Ovary (tissue), 9 donors: ENCODE measurements around the gene RGS6. TPM values are rescaled to one million over a fixed set of nuclear protein-coding genes. Genes with fewer than 3 reads are reported as not detected.

Experiments
- DNase-seq, 5 donors: peaks; one replicate each; pipeline ENCODE4 v3.0.0-alpha.2; 2019 to 2020
- H3K27ac ChIP-seq, 2 donors: fragments of 200-600 bp; one replicate each; pipeline versions ENCODE4 v1.5.1 to v1.8.0; 2019 to 2022
- H3K27me3 ChIP-seq: fragments of 200-600 bp; one replicate; pipeline ENCODE4 v1.8.0; 2022
- H3K36me3 ChIP-seq: fragments of 200-600 bp; sonication (generic); one replicate; pipeline ENCODE4 v1.5.1; 2019
- H3K4me1 ChIP-seq: one replicate; pipeline ENCODE4 v1.8.1; 2013; ENCODE audit warnings: mild to moderate bottlenecking, moderate library complexity; ENCODE audit not compliant: insufficient read depth
- H3K4me3 ChIP-seq: fragments of 200-600 bp; sonication (generic); one replicate; pipeline ENCODE4 v1.5.1; 2017
- H3K9me3 ChIP-seq, 2 donors: fragments of 200-600 bp in 1 of 2; sonication (generic) in 1 of 2; one replicate each; pipeline versions ENCODE4 v1.5.1 to v1.8.1; 2013 to 2019; ENCODE audit warnings: mild to moderate bottlenecking in 1 of 2, moderate library complexity in 1 of 2
- EP300 ChIP-seq: sonication (generic); formaldehyde crosslinking; IDR thresholded peaks from one replicate; pipeline ENCODE4 v1.6.1; 2017; ENCODE audit warnings: antibody characterized with exemption
- POLR2A ChIP-seq: fragments of 450-650 bp; IDR thresholded peaks from one replicate; pipeline ENCODE4 v1.6.1; 2017; ENCODE audit warnings: antibody characterized with exemption, mild to moderate bottlenecking, moderate library complexity
- WGBS, 3 donors: extraction: QIAGEN DNeasy Blood & Tissue Kit in 1 of 3; methylation state at CpG; one replicate each; pipeline versions ENCODE4 v1.1.5 to v1.1.7; 2013 to 2017; 5-methylcytosine and 5-hydroxymethylcytosine counted together
- intact Hi-C, 4 donors: fragments of 100-400 bp; cut with DNase I; formaldehyde crosslinking; loops; one replicate each; pipeline versions ENCODE4 v1.11.0 to v1.15.1; 2022 to 2023
- polyA plus RNA-seq, 2 donors: library from polyadenylated mRNA; stranded (reverse); fragments of 200-250 nt in 1 of 2; fragments of 350-450 nt in 1 of 2; fragmentation: Illumina TruSeq in 1 of 2; extraction: RNeasy Lipid Tissue Mini Kit (QIAGEN cat#74804) in 1 of 2; gene quantifications; one replicate each; pipeline ENCODE4 v1.2.3, GENCODE V29; 2013 to 2014
- total RNA-seq, 7 donors: library from RNA; depleted of rRNA in 2 of 7; stranded (reverse); fragments of >200 nt in 2 of 7; fragmentation: NEBNext Ultra II Directional in 3 of 7; extraction: Animal tissue kit (Norgen Biotek cat#: 25700) in 3 of 7; gene quantifications; one replicate each; pipeline versions ENCODE4 v1.1.0 to v1.2.4, GENCODE V29; 2016 to 2023
- TF ChIP-seq, protein P1 (sequence below), 3 donors: fragments of 450-650 bp in 2 of 3; fragments of 200-600 bp in 1 of 3; IDR thresholded peaks; one replicate each; pipeline versions ENCODE4 v1.5.1 to v1.8.0; 2016 to 2022; ENCODE audit warnings: antibody characterized with exemption in 3 of 3, mild to moderate bottlenecking in 1 of 3
- donor health status: DM: no; HTN: no; CAD: no; lungs with moderate emphysema.
- donor health status: DM: no; HTN: no; CAD: no.
- donor health status: Bipolar disorder and iron deficiency.
- donor health status: DM: yes; HTN: yes; CAD: no.
- donor health status: DM: no; HTN: no; CAD: no.
- donor health status: DM: yes; HTN: yes; CAD: no.

The RGS6 gene
- total and polyA plus RNA-seq, 9 donors, result 0.53 to 6.9 (median 1.1) TPM

DNA sequence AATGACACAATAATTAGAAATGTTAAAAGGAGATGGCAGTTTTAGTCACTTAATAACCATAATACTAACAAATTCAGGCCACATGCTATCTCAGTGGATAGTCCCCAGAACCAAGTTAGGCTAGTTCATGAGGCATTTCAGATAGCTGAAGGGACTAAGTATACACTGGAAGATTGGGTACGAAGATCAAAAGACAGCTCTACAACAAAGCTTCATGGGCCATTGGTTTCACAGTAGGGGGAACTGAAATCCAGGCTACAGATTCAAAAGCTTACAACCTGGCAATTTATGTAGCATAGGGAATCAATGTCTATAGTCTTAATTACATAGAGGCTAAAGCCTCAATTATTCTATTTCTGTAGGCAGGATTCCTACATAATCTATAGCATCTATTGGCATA lies 343.0 kb downstream of the RGS6 start:
- Histone ChIP-seq H3K4me3 (no peak overlapping the region), H3K27ac (no peak overlapping the region), H3K9me3 (no peaks in the 10 kb centered on the region), H3K36me3 (no peaks in the 10 kb centered on the region), H3K4me1 (no peaks in the 10 kb centered on the region), H3K27me3 (no peaks in the 10 kb centered on the region)
- no peak for DNase-seq
- intact Hi-C loops, result no loop called here
- 81 to 87% (median 83%) methylated on average over 1 of the region's 1 CpG for WGBS, 3 donors
- TF ChIP-seq EP300 (no peak), POLR2A (no peak)
- TF ChIP-seq, protein P1, sequence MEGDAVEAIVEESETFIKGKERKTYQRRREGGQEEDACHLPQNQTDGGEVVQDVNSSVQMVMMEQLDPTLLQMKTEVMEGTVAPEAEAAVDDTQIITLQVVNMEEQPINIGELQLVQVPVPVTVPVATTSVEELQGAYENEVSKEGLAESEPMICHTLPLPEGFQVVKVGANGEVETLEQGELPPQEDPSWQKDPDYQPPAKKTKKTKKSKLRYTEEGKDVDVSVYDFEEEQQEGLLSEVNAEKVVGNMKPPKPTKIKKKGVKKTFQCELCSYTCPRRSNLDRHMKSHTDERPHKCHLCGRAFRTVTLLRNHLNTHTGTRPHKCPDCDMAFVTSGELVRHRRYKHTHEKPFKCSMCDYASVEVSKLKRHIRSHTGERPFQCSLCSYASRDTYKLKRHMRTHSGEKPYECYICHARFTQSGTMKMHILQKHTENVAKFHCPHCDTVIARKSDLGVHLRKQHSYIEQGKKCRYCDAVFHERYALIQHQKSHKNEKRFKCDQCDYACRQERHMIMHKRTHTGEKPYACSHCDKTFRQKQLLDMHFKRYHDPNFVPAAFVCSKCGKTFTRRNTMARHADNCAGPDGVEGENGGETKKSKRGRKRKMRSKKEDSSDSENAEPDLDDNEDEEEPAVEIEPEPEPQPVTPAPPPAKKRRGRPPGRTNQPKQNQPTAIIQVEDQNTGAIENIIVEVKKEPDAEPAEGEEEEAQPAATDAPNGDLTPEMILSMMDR (IDR thresholded peaks at IDR 0.05), result no peak

DNA sequence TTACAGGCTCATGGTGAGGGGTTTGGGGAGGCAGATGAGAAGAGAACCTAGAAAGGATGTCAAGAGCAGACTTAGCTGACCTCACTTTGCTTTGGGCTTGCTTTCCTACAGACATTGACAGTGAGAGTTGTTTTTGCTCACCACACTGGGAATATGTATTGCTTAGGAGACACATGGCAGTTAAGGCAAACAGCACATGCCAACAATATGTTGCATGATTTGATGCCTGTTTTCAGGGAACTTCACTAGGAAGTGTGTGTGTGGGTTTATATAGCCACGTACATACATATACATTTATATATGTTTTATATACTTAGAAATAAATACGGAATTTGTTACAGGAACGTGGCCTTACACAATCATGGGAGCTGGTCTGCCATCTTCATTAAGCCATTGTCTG lies 346.1 kb downstream of the RGS6 start:
- no peak for TF ChIP-seq EP300
- no peaks in the 10 kb centered on the region for H3K9me3 ChIP-seq
- no peaks in the 10 kb centered on the region for H3K36me3 ChIP-seq
- intact Hi-C loops, result no loop called here
- H3K4me1 ChIP-seq, result no peaks in the 10 kb centered on the region
- no peak overlapping the region for H3K4me3 ChIP-seq
- no peak overlapping the region for H3K27ac ChIP-seq
- no peak for DNase-seq
- H3K27me3 ChIP-seq, result no peaks in the 10 kb centered on the region
- 91 to 97% (median 97%) methylated on average over 3 of the region's 3 CpGs for WGBS, 3 donors

DNA sequence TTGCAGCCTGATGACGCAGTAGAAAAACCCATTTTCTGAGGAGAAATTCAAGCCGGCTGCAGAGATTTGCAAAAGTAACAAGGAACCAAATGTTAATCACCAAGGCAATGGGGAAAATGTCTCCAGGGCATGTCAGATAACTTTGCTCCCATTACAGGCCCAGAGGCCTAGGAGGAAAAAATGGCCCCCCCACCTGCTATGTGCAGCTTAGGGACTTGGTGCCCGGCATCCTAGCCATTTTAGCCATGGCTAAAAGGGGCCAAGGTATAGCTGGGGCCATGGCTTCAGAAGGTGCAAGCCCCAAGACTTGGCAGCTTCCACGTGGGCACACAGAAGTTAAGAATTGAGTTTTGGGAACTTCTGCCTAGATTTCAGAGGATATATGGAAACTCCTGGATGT lies 351.9 kb downstream of the RGS6 start:
- intact Hi-C loops, result loop anchor here in 1 of 4 donors (10.0 kb wide), 1 partner anchor 349 kb away; the partner anchor contains the start of gene RGS6
- H3K9me3 ChIP-seq, result no peaks in the 10 kb centered on the region
- DNase-seq, result no peak
- H3K27me3 ChIP-seq, result no peaks in the 10 kb centered on the region
- H3K4me3 ChIP-seq, result no peak overlapping the region
- 93 to 98% (median 95%) methylated on average over 4 of the region's 4 CpGs for WGBS, 3 donors
- no peaks in the 10 kb centered on the region for H3K36me3 ChIP-seq
- H3K27ac ChIP-seq, result no peak overlapping the region
- TF ChIP-seq, protein P1 (IDR thresholded peaks at IDR 0.05), result no peak
- TF ChIP-seq POLR2A, result no peak
- TF ChIP-seq EP300, result no peak
- no peaks in the 10 kb centered on the region for H3K4me1 ChIP-seq

DNA sequence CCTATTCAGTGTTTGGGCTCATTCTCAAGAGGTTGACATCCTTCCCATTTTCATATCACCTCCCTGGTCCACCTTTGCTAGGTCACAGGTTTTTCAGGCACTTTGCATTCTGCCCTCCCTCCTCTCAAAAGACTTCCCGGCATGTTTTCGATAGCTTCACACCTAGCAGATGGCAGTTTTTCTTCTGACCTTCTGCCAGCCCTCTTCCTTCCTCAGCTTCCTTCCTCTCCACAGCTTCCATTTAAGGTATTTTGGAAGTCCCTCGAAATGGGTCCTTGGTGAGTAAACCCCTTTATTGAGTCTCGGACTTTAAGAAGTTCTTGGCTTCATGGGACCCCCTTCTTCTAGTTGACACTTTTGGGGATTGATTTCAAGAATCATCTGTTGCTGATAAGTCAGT lies 358.0 kb downstream of the RGS6 start:
- H3K4me3 ChIP-seq, result no peak overlapping the region
- TF ChIP-seq, protein P1 (IDR thresholded peaks at IDR 0.05), result no peak
- TF ChIP-seq POLR2A, result no peak
- TF ChIP-seq EP300, result no peak
- no peak for DNase-seq
- H3K36me3 ChIP-seq, result no peaks in the 10 kb centered on the region
- 85 to 87% (median 85%) methylated on average over 4 of the region's 4 CpGs for WGBS, 3 donors
- no peaks in the 10 kb centered on the region for H3K27me3 ChIP-seq
- intact Hi-C loops, result no loop called here
- peaks cover 5% of the 10 kb centered on the region for H3K4me1 ChIP-seq
- no peak overlapping the region for H3K27ac ChIP-seq
- no peaks in the 10 kb centered on the region for H3K9me3 ChIP-seq

DNA sequence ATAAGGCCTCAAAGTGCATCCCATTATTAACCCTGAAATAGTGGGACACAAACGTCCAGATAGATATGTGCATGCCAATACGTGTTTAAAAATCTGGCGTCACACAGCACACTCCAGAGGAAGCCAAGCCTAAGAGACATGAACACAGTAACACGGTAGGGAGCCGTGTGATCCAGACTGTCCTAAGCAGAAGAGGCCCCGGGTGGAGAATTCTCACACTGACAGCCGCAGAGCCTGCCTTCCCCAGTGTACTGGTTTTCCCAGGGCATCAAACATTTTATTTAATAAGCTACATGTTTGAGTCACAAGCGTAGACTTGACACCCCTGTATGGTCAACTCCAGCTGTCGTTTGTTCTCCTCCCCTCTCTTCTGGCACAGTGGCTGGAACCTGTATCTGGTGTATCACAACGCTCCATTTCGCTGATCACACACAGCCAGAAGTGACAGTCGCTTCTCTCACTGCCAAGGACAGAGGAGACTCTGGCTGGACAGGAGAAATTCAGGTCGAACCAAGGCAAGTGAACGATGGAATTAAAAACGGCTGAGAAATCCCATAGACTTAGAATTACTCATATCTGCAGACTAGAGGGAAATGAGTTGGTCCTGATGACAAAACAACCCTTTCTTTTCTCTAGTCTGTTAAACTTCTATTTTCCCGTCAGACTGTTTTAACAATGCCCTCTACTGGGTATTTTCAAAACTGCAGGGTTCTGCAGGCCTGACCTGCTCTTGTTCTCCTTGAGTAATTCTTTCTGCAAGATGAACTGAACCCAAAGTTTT lies 359.9 kb downstream of the RGS6 start:
- Histone ChIP-seq H3K36me3 (no peaks in the 10 kb centered on the region), H3K9me3 (no peaks in the 10 kb centered on the region), H3K4me1 (peaks cover 5% of the 10 kb centered on the region), H3K27ac (peak overlapping the region in 1 of 2 donors; percentile 3), H3K4me3 (no peak overlapping the region), H3K27me3 (no peaks in the 10 kb centered on the region)
- WGBS, 3 donors, result 14 to 16% (median 16%) methylated on average over 16 of the region's 16 CpGs
- intact Hi-C loops, result no loop called here
- TF ChIP-seq, protein P1 (IDR thresholded peaks at IDR 0.05), result peak; percentile 20 to 53 (median 37)
- no peak for TF ChIP-seq POLR2A
- TF ChIP-seq EP300, result no peak
- peak in 1 of 5 donors; percentile 23 for DNase-seq
